Glomerular visceral epithelial cell (primary cell): ENCODE results near the gene ATOH8.

ENCODE experiments used
- DNase-seq: peaks from one replicate; pipeline ENCODE4 v3.0.0-alpha.2; 2016; ENCODE audit errors: extremely low spot score

Gene ATOH8

DNA sequence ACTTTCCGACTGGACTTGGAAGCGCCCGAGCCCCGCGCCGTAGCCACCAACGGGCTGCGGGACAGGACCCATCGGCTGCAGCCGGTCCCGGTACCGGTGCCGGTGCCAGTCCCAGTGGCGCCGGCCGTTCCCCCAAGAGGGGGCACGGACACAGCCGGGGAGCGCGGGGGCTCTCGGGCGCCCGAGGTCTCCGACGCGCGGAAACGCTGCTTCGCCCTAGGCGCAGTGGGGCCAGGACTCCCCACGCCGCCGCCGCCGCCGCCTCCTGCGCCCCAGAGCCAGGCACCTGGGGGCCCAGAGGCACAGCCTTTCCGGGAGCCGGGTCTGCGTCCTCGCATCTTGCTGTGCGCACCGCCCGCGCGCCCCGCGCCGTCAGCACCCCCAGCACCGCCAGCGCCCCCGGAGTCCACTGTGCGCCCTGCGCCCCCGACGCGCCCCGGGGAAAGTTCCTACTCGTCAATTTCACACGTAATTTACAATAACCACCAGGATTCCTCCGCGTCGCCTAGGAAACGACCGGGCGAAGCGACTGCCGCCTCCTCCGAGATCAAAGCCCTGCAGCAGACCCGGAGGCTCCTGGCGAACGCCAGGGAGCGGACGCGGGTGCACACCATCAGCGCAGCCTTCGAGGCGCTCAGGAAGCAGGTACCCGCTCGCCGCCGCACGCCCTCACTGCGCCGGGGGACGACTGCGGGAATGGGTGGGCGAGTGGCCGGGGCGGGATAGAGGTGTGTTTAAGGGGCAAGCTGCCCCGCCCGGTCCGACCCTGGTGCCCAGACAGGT is 713 bp downstream of the ATOH8 start:
- DNase-seq = peak; percentile 60

DNA sequence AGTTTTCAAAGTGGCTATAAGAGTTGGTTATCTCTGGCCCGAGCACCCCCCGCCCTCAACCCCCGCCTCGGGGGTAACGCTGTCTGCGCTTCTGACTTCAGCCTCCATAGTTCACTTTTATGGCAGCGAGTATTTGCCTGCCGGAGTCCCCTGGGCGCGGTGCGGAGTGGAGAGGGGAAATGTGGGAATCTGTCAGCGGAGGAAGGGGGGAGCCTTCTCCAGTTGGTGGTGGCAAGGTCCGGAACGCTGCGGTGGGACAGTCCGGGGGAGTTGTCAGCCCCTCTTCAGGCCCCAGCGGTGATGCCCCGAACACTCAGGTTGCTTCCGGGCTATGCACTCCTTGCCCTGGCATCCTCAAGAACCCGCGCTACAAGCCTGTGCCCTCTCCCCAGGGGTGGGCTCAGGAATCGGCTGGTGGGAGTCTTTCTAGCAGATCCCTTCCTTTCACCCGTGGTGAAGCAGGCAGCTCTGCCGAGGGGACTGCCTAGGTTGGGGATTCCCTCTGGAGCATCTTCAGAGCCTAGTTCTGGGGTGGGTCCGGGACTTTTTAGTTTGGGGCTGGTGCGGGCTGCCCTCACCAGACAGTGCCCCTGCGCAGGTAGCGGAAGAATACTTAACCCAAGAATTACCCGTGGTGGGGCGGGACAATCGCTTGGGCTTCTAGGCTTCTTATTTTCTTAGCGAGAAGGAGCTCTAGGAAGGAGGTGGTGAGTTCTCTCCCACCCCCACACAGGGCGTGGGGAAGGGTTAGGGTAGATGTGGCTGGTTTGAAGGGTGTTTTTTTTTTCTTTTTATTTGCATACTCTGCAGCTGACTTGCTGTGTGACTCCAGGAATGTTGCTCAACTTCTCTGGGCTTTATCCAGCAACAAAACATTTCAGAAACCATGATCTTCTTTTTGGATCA is 1.6 kb downstream of the ATOH8 start:
- peak; percentile 23 for DNase-seq

DNA sequence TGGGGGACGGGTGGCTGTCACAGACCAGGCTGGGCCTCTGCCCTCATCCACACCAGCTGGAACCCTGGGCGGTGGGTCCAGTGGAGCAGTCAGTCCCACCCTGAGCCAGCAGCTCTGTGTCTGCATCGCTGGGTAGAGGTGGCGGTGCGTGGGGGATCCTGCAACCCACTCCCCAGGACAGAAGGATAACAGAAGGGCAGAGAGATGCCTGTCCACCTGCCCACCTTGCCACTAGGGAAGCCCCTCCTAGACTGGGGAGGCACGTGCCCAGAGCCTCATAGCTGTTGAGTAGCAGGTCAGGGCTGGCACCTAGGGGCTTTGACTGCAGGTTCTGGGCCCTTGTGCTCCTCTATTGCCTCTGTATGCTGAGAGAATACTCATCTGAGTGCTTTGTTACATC is 2.4 kb downstream of the ATOH8 start:
- DNase-seq = no peak

DNA sequence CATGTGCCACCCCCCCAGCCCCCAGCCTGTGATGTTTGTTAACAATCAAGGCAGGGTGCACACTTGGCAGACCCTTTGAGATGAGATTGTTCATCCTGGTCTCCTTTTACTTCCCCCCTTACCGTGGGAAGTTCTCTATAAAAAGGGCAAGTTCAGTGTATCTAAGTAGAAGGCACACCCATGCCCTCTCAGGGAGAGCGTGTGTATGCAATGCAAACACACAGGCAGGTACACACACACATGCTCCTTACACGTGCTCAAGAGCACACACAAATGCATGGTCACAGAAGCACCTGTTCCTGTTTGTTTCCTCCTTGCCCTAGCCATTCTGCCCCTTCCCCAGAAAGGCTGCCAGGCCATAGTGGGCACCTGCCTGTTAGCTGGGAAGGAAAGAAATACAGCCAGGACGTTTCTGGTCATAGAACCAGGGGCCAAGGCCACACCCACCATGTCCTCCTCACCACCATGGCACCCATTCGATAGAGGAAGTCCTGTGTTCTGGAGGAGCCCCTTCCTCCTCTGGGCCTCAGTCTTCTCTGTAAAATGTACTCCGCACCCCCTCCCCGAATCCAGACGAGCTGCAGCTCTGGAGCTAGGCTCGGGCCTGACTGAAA is 3.1 kb downstream of the ATOH8 start:
- DNase-seq = no peak

DNA sequence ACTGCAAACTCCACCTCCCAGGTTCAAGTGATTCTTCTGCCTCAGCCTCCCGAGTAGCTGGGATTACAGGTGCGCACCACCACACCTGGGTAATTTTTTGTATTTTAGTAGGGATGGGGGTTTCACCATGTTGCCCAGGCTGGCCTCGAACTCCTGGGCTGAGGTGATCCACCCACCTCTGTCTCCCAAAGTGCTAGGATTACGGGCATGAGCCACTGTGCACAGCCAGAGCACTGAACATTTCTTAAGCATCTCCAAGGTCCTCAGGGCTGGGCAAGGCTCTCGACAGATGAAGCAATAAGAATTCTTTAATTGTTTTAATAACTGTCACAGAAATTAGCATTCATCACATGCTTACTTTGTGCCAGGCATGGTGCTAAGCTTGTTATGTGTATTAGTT is 4.1 kb downstream of the ATOH8 start:
- DNase-seq = no peak

DNA sequence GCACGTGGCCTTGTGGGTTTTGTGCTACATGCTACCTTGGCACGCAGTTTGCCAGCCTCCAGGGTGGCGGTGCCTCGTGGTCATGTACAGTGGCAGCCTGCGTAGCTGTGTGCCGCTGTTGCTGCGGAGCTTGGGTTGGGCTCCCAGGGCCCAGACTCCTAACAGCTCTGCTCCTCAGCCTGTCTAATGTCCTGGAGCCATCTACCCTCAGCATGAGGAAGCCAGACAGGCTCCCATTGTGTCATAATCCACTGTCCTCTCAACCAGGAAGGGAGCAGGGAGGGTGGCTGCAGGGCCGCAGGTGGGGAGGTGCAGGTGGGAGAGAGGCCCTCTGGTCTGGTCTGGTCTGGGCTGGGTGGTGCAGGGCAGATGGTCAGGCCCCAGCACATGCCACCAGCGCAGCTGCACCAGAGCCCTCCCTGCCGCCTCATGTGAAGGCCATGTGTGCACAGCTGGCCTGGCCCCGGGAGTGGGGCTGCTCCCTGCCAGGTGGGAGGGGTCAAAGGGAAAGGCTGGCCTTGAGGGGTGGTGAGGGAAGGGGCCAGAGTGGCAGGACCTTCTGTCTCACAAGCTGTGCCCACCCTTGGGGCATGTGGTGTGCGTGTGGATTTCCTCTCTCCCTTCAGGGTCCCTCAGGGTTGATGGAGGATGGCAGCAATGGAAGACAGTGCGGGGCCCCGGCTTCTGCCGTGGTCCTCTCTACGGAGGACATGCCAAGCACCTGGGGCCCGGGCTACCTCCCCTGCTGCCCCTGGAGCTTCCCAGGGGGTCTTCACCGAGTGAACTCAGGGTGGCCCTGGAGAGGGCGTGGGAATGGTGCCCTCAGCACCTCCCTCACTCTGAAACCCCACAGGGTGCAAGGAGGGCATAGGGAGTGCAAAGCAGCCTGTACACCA is 4.8 kb downstream of the ATOH8 start:
- DNase-seq = no peak

DNA sequence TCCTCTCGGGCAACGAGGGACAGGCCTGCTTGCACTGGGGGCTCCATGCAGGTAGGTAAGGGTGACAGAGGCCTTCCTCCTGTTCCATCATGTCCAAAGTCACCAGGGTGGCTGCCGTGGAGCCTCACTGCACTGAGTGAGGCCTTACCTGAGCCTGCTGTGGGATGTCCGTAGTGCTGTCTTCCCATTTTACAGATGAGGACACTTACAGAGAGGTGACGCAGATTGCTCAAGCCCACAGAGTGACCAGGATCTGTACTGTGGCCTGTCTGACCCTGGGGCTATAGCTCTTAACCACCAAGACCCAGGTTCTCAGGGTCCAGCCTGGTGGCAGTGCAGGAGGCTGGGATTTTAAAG is 5.4 kb downstream of the ATOH8 start:
- no peak for DNase-seq

DNA sequence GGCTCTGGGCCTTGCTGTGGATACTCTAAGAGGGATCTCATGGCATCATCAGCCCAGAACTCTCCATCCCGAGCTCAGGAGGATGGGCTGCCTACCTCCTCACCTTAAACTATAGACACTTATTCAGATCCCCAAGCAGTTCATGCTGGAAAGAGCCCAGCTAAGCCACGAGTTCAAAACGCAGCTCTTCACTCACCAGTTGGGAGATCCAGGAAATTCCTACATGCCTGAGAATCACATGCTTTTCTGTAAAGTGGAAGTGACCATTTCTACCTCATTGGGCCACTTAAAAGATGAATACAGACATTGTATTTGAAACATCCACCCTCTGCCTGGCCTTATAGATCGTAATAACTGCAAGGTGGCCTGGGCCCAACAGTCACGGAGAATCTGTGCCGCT is 6.6 kb downstream of the ATOH8 start:
- DNase-seq = no peak

DNA sequence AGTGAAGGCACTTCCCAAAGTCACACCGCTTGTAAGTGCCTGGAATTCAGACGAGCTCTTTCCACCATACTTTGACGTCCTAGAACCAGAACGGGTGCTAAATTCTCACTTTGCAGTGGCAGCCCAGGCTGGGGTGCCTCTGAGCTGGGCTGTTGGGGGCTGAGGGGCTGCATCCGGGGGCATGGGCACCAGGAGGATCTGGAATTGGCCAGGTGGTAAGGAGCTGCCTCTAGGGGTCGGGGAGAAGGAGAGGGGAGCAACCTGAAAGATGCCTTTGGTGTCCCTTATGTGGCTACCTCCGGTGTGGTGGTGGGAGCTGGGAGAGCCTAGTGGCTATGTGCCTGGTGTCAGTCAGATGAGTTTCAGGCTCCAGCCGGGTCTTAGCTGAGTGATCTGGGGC is 7.1 kb downstream of the ATOH8 start:
- no peak for DNase-seq

DNA sequence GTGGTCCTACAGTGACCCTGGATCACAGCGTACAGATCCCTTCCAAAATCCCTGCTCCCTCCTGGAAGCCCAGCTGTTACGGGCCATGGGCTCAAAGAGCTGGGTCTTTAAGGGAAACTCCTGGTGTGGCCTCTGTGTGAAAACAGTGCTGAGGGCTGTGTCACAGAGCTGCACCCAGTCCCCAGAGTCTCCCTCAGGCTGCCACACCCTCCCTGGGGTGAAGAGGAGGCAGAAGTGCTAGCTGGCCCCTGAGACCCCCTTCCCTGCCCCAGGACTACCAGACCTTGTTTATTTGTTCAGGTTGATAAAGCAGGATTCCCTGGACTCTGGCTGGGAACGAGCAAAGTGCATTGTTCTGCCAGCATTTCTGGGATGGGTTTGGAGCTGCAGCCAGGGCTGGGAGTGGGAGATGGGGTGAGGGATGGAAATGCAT is 7.7 kb downstream of the ATOH8 start:
- no peak for DNase-seq

DNA sequence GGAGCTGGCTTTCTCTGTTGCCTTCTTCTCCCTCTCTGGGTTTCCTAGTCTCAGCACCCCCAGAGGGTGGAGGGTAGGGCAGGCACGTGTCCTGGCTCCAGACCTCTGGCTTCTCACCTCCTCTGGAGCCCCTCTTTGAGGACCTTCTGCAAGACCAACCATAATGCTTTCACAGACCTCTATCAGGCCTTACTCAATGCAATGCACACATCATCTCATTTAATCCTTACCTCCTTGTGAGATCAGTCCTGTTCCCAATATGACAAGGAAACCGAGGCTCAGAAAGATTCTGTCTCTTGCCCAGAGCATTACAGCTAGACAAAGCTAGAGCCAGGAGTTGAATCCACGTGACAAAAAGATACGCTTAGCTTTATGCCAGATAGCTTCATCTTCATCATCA is 8.2 kb downstream of the ATOH8 start:
- DNase-seq = no peak

DNA sequence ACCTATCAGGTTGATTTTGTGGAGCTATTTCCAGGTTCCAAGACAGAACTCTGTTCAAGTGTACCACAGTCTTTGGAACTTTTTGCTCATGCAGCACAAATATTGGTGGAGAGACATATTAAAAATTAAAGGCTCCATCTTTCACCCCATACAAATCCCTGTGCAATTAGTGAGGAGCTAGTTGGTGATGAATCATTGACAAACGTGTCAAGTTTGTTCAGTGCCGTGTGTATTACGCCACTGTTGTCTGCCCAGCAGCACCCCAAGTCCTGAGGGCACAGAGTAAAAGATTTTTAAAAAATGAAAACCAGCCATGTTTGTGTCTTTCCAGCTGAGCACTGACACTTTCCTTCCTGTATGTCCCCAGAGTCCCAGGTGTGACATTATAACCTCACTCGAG is 9.3 kb downstream of the ATOH8 start:
- DNase-seq = no peak

DNA sequence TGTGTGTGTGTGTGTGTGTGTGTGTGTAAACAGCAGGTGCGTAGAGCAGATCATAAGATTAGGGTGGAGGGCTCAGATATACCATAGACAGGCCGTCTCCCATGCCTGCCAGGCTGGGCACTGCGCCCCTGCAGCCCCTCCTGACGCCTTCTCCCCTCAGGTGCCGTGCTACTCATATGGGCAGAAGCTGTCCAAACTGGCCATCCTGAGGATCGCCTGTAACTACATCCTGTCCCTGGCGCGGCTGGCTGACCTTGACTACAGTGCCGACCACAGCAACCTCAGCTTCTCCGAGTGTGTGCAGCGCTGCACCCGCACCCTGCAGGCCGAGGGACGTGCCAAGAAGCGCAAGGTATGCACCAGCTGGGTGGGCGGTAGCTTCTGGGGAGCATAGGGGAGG is 10.0 kb downstream of the ATOH8 start:
- DNase-seq = peak; percentile 25

DNA sequence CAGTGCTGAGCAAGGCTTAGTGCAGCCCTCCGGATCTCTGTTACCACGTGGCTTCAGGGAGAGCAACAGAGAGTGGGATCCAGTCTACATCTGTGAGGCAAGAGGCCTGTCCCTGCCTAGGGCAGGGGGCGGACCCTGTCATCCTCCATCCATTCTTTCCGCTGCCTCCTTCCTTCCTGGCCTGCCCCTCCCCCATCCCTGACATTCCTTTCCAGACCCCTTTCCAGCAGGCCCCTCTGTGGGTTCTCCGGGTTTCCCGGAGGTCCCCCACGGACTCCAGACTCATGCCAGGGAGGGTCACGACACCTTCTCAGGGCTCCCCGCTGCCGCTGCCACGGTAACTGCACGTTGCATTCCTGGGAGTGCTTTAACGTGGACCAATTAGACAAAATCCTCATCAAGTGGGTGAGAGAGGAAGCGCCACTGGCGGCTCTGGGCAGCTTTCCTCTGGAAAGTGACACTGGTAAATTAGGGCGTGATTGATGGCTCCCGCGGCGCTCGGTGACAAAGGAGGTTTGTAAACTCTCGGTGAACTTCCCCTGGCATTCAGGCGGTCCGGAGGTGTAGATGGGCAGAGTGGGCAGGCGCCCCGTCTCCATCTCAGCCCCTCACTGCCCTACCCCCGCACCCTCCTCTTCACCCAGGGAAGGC is 11.4 kb downstream of the ATOH8 start:
- no peak for DNase-seq

DNA sequence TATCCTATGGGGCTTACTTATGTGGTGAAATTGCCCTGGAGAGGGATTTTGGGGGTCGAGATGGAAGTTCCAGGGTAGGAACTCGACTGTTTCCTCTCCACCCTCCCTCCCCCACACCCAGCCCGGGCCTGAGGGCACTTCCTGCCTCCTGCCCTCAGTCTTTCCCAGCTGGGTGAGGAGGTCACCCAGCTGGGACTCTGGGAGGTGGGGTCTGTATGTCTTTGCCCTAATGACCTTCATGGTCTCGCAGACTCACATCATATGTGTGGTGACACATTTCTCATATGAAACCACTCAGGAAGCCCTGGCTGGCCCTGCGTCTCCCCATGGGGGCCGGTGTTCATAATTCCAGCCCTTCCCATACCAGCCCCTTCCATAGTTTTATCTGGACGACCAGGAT is 12.4 kb downstream of the ATOH8 start:
- DNase-seq = no peak

DNA sequence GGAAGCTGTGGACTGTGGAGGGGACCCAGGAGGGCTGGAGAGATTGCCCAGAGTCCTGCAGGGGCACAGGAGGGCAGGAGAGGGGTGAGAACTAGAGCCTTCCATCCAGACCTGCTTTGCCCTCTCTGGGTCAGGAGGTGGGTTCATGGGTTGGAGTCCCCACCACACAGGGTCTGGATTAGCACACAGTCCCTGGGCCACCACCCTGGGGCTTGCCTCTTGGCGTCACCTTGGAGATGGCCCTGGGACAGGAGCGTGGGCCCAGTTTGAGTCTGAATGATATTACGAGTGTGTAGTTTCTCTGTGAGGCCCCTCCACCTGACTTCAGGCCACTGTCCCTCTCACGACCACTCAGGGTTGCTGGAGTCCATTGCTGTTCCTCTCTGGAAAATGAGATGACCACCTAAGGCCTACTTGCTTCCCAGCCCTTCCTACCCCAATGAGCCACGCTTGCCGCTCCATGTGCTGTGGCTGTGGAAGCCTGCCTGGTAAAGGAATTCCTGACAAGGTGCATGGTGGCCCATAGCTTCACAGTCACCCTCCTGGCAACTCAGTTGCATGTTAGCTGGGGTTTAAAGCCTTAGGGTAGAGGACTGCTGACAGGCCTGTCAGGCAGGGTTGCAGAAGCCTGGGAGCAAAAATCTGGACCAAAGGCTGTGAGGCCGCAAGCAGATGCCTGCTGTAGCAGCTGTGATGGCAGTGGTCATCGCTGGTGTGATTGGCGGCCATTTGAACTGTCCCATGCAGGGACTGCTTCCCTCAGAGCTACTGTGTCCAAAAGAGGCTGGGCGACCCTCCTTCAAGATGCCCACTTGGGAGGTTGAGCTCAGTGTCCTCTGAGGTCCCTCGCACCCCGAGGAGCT is 14.2 kb downstream of the ATOH8 start:
- DNase-seq = no peak

DNA sequence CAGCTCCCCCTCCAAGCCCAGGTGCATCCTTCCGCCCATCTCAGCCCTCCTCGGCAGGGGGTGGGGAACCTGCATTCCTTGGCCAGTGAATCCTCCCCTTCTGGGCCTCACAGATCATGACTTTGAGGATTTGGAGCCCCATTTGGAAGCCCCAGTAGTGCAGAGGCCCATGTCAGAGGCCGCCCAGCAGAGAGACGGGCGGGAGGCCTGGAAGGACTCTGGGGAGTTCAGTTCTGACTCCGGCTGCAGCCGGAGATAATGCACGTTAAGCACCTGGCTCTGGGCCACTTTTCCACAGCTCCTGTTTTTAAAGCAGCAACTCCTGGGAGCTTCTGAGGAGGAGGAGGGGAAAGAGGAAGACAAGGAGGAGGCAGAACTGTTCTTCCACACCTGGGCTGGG is 14.9 kb downstream of the ATOH8 start:
- peak; percentile 45 for DNase-seq

DNA sequence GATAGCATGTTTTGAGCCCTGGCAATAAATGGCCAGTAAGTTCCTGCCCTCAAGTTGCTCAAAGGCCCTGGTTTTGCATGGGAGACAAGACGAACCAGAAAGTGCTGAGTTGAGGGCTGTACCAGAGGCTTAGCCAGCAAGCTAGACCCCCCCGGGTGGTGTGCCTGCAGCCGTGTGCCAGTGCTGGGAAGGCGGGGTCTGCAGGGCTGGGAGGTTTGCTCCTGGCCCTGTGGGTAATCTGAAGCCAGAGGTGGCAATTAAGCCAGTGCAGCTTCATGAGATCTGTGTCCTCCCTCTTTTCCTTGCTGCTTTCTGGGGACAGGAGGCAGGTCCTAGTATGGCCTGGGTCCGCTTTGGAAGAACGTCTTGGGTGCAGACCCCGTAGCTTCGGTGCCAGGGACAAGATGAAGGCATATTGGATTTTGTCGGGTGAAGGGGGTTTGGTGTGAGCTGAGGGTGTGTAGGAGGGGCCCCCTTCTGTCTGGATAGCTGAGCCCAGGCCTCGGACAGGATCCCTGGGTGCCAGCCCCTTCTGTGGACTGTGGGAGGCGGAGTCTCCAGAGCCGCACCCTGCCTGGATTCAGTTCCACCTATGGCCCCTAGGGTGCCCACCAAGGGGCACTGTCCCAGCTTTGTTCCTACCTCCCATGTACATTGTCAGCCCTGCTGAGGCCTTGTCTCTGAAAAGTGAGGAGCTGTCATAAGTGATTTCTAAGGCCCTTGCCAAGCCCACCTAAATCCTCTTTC is 15.6 kb downstream of the ATOH8 start:
- peak; percentile 32 for DNase-seq

DNA sequence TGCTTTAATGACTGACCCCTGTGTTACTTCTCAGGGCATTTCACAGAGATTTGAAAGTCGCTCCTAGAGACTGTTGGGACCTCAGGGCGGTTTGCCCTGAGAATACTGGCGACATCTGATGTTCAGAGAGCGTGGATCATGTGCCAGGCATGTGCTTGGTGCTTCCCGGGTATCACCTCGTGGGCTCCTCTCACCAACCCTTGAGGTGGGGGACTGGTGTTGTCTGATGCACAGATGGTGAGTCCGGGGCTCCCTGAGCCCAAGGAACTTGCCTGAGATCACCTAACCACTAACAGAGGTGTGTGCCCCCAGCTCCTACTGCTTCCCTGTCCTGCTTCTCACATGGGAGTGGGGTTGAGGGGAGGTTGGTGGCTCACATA is 16.2 kb downstream of the ATOH8 start:
- no peak for DNase-seq

DNA sequence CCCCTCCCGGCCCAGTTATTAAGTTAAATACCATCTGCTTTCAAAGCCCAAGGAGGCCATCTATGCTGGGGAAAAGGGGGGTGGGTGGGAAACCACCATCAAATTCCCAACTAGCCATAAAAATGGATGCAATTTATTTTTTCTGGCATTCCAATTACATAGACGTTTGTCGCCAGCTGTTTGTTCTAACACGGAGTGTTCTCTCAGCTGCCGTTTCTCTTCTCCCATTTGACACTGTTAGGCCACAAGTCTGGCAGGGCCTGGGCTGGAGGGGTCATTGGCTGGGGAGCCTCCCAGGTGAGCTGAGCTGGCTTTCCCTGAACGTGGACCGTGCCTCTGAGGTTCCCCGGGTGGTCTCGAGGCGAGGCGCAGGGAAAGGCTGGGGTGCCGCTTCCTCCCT is 16.6 kb downstream of the ATOH8 start:
- DNase-seq = peak; percentile 45
